Neuronal stem cell (in vitro differentiated cells): ENCODE measurements around the gene PRR33.
A peak's percentile ranks its signal among the peaks of the same experiment; 100 is the strongest.

Experiments
- DNase-seq: peaks from one replicate; pipeline ENCODE4 v3.0.0-alpha.2; 2013; ENCODE audit warnings: low spot score
- H2AFZ ChIP-seq: one replicate; pipeline ENCODE4 v1.6.1; 2013; ENCODE audit warnings: mild to moderate bottlenecking, low read length, inconsistent platforms
- H2AK5ac ChIP-seq: 2 replicates; pipeline ENCODE4 v1.6.1; 2013; ENCODE audit warnings: low read depth, mild to moderate bottlenecking, inconsistent platforms, low read length, moderate library complexity, mixed read lengths
- H2BK120ac ChIP-seq: 2 replicates; pipeline ENCODE4 v1.6.1; 2013; ENCODE audit warnings: low read depth, mild to moderate bottlenecking, inconsistent platforms, low read length, moderate library complexity, mixed read lengths
- H2BK12ac ChIP-seq: one replicate; pipeline ENCODE4 v1.6.1; 2013; ENCODE audit warnings: low read length, inconsistent platforms
- H2BK15ac ChIP-seq: 2 replicates; pipeline ENCODE4 v1.6.1; 2013; ENCODE audit warnings: mild to moderate bottlenecking, low read length, inconsistent platforms, mixed read lengths
- H2BK5ac ChIP-seq: one replicate; pipeline ENCODE4 v1.6.1; 2013; ENCODE audit warnings: inconsistent platforms, mild to moderate bottlenecking, low read length, moderate library complexity
- H3K14ac ChIP-seq: one replicate; pipeline ENCODE4 v1.6.1; 2013; ENCODE audit warnings: low read length, inconsistent platforms
- H3K18ac ChIP-seq: 2 replicates; pipeline ENCODE4 v1.6.1; 2013; ENCODE audit warnings: low read length, inconsistent platforms
- H3K23ac ChIP-seq: 2 replicates; pipeline ENCODE4 v1.6.1; 2013; ENCODE audit warnings: low read depth, mild to moderate bottlenecking, mixed read lengths, low read length, inconsistent platforms; ENCODE audit not compliant: poor library complexity
- H3K27ac ChIP-seq: replicated peaks from 3 replicates; pipeline ENCODE4 v1.5.1; 2013; ENCODE audit warnings: low read length, inconsistent platforms
- H3K27me3 ChIP-seq, 3 experiments: 2 replicates each; pipeline ENCODE4 v1.6.1; 2013; ENCODE audit warnings: low read length in 3 of 3, mild to moderate bottlenecking in 2 of 3, inconsistent platforms in 1 of 3, low read depth in 1 of 3, mixed read lengths in 1 of 3, moderate library complexity in 1 of 3; ENCODE audit not compliant: control insufficient read depth in 3 of 3, insufficient read depth in 3 of 3
- H3K36me3 ChIP-seq, 2 donors: replicated peaks in 1 of 2; 2 replicates each; pipeline ENCODE4 v1.6.1; 2013; ENCODE audit warnings: low read length in 2 of 2; ENCODE audit not compliant: control insufficient read depth in 2 of 2, insufficient read depth in 2 of 2
- H3K4ac ChIP-seq: 2 replicates; pipeline ENCODE4 v1.6.1; 2013; ENCODE audit warnings: inconsistent platforms, mild to moderate bottlenecking, low read length, moderate library complexity
- H3K4me1 ChIP-seq, 2 donors: 1 replicate in 1 of 2; 2 replicates in 1 of 2; pipeline ENCODE4 v1.6.1; 2013; ENCODE audit warnings: low read length in 2 of 2, low read depth in 1 of 2; ENCODE audit not compliant: control insufficient read depth in 2 of 2, insufficient read depth in 1 of 2
- H3K4me2 ChIP-seq: one replicate; pipeline ENCODE4 v1.6.1; 2013; ENCODE audit warnings: mild to moderate bottlenecking, low read length, inconsistent platforms; ENCODE audit not compliant: insufficient read depth, poor library complexity, severe bottlenecking
- H3K4me3 ChIP-seq, 2 donors: 2 replicates each; pipeline ENCODE4 v1.5.1; 2013; ENCODE audit warnings: low read length in 2 of 2, mild to moderate bottlenecking in 2 of 2, inconsistent platforms in 1 of 2, moderate library complexity in 1 of 2
- H3K79me1 ChIP-seq: one replicate; pipeline ENCODE4 v1.6.1; 2013; ENCODE audit warnings: low read depth, mild to moderate bottlenecking, inconsistent platforms, low read length, moderate library complexity
- H3K9ac ChIP-seq: one replicate; pipeline ENCODE4 v1.6.1; 2013; ENCODE audit warnings: mild to moderate bottlenecking, low read depth, low read length, inconsistent platforms; ENCODE audit not compliant: poor library complexity
- H3K9me3 ChIP-seq, 2 donors: replicated peaks in 1 of 2; 2 replicates each; pipeline versions ENCODE3 to v1.6.1; 2013; ENCODE audit warnings: low read length in 2 of 2, mild to moderate bottlenecking in 2 of 2, inconsistent platforms in 1 of 2, low read depth in 1 of 2, mixed read lengths in 1 of 2, moderate library complexity in 1 of 2; ENCODE audit not compliant: control insufficient read depth in 2 of 2, insufficient read depth in 1 of 2
- H4K8ac ChIP-seq: one replicate; pipeline ENCODE4 v1.6.1; 2013; ENCODE audit warnings: low read depth, mild to moderate bottlenecking, inconsistent platforms, low read length, moderate library complexity
- H4K91ac ChIP-seq: one replicate; pipeline ENCODE4 v1.6.1; 2013; ENCODE audit warnings: low read length, low read depth, mild to moderate bottlenecking, inconsistent platforms; ENCODE audit not compliant: poor library complexity
- WGBS, 2 donors: extraction: QIAGEN DNeasy Blood & Tissue Kit; methylation state at CpG; one replicate each; pipeline ENCODE4 v1.1.7; 2013; ENCODE audit warnings: missing lambda C conversion rate in 2 of 2, mixed read lengths in 1 of 2; ENCODE audit not compliant: insufficient read length in 2 of 2, insufficient replicate concordance in 1 of 2; ENCODE audit errors: extremely low coverage in 2 of 2; 5-methylcytosine and 5-hydroxymethylcytosine counted together

The PRR33 gene

DNA sequence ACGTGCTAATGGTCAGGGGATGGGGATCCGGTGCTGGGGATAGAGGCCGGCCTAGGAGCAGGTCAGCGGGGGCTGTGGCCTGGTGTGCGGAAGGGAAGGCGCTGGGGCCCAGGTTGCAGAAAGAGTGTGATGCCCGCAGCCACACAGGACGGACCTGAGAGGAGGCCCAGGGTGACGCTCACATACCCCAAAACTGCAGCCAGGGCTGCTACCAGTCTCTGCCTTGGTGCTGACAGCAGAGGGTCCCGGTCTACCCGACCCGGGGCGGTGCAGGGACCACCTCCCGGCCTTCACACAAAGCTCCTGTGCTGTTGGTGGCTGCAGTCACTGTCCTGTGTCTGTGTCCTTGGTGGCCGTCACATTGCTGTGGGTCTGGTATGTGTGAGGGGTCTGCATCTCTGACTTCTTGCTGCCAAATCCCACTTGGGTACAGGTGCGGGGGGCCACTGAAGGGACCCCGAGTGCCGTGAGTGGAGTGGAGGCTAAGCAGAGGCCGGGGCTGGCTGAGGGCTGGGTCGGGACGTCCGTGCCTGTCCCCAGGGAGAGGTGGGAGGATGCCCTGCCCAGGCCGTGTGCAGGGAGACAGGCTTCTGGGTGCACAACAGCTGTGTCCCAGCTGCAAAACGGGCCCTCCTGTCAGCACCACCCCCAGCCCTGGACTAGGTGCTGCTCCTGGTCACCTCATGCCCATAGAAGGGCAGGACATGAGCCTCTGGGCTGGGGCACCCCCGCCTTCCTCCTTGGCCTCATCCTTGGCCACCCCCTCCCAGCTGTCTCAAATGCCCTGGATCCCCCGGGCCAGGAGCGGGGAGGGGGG, 37.4 kb downstream of the PRR33 start:
- H4K91ac ChIP-seq: no peak overlapping the region
- no peak for DNase-seq
- peak overlapping the region; percentile 65 for H2BK15ac ChIP-seq
- no peak overlapping the region for H2BK120ac ChIP-seq
- H3K4ac ChIP-seq: no peak overlapping the region
- peak overlapping the region; percentile 56 for H3K14ac ChIP-seq
- no peaks in the 10 kb centered on the region for H3K9me3 ChIP-seq
- peaks cover 1% of the 10 kb centered on the region for H3K79me1 ChIP-seq
- H4K8ac ChIP-seq: peak overlapping the region; percentile 92
- peaks cover 0 to 25% (median 0%) of the 10 kb centered on the region in 3 experiments for H3K27me3 ChIP-seq
- peaks cover 0 to 5% of the 10 kb centered on the region in 2 donors for H3K4me1 ChIP-seq
- peak overlapping the region; percentile 97 for H2BK12ac ChIP-seq
- no peak overlapping the region for H2BK5ac ChIP-seq
- peak overlapping the region; percentile 51 for H3K18ac ChIP-seq
- WGBS, 2 donors: no CpG with 5 or more reads among the region's 27 CpGs
- H3K36me3 ChIP-seq: no peaks in the 10 kb centered on the region
- H2AK5ac ChIP-seq: peak overlapping the region; percentile 75
- peak overlapping the region in 1 of 2 donors; percentile 32 for H3K4me3 ChIP-seq
- no peak overlapping the region for H3K4me2 ChIP-seq
- no peak overlapping the region for H3K27ac ChIP-seq
- no peak overlapping the region for H2AFZ ChIP-seq
- no peak overlapping the region for H3K9ac ChIP-seq
- H3K23ac ChIP-seq: peak overlapping the region; percentile 73

DNA sequence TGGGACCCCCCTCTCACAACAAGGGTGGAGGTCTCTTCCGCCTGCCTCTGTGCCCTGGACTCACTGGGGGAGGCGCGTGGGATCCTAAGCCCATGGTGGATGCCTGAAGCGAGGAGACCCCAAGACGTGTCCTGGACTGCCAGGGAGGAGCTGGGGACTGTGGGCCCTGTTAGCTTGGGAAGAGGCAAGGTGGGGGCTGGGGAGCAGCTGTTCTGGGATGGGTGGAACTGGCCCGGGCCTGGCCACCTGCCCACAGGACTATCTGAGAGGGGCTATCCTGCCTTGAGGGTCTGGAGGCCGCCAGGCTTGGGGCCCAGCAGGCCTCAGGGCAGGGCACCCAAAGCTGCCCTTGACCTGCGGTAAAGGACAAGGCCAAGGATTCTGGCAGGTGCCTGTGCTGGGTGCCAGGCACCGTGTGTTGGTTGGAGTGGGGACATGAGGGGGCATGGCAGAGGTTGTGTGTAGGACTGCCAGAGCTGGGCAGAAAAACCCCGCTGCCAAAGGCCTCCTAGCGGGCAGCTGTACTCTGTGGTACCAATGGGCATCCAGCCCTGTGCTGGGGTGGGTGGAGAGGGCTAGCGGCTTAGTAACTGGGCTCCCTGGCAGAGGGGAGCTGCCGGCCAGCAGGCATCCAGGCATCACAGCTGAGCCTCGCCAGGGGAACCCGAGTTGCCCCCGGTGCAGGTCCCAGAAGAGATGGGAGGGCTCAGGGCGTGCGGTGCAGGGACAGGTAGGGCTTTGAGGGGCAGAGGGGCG, 38.1 kb downstream of the PRR33 start:
- Histone ChIP-seq H3K4me2 (no peak overlapping the region), H2AK5ac (peak overlapping the region; percentile 75), H3K79me1 (peaks cover 1% of the 10 kb centered on the region), H3K9ac (peak overlapping the region; percentile 21), H2BK12ac (peak overlapping the region; percentile 97), H4K91ac (no peak overlapping the region), H2BK15ac (peak overlapping the region; percentile 58), H3K23ac (peak overlapping the region; percentile 73), H3K36me3 (no peaks in the 10 kb centered on the region), H2BK120ac (no peak overlapping the region), H4K8ac (no peak overlapping the region), H3K14ac (peak overlapping the region; percentile 56), H3K27me3 (peaks cover 0 to 30% (median 0%) of the 10 kb centered on the region in 3 experiments), H3K4ac (no peak overlapping the region), H2AFZ (no peak overlapping the region), H3K27ac (no peak overlapping the region), H3K4me1 (peaks cover 0 to under 1% of the 10 kb centered on the region in 2 donors), H3K9me3 (no peaks in the 10 kb centered on the region), H2BK5ac (peak overlapping the region; percentile 66), H3K4me3 (no peak overlapping the region), H3K18ac (peak overlapping the region; percentile 71)
- no CpG with 5 or more reads among the region's 19 CpGs for WGBS, 2 donors
- DNase-seq: no peak

DNA sequence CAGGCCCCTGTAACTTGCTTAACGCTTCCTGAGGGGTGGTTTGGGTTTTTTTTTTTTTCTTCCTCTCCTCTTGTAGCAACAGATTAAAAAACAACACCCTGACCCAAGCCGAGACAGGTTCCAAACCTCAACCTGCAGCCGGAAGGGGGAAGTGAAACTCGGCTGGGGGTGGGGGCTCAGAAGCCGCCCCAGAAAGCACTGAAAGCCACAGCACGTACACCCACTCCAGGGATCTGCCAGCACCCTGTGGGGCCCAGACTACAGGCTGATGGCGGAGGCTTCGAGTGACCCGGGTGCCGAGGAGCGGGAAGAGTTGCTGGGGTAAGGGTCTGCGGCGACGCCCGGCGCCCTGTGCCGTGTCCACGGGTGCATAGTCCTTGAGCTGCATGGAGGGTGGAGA, 38.8 kb downstream of the PRR33 start, which contains the start of gene LSP1:
TSS of gene LSP1 (plus strand) at position 208 of the 400 bp plus-strand sequence. CDS start at position 269, 61 bp downstream.
- Histone ChIP-seq H3K9me3 (no peaks in the 10 kb centered on the region), H3K4me3 (no peak within 1 kb of the TSS), H3K14ac (peak within 1 kb of the TSS; percentile 21), H3K4me2 (no peak within 1 kb of the TSS), H3K79me1 (peaks cover 1% of the 10 kb centered on the region), H2AK5ac (peak within 1 kb of the TSS; percentile 79), H2AFZ (no peak within 1 kb of the TSS), H3K27me3 (peaks cover 0 to 32% (median 0%) of the 10 kb centered on the region in 3 experiments), H3K18ac (peak within 1 kb of the TSS; percentile 71), H2BK12ac (peak within 1 kb of the TSS; percentile 97), H3K4me1 (no peaks in the 10 kb centered on the region), H3K4ac (no peak within 1 kb of the TSS), H4K8ac (no peak within 1 kb of the TSS), H2BK15ac (peak within 1 kb of the TSS; percentile 83), H2BK120ac (no peak within 1 kb of the TSS), H3K9ac (peak within 1 kb of the TSS; percentile 21), H3K23ac (peak within 1 kb of the TSS; percentile 73), H2BK5ac (peak within 1 kb of the TSS; percentile 71), H3K27ac (no peak within 1 kb of the TSS), H4K91ac (no peak within 1 kb of the TSS), H3K36me3 (no peaks in the 10 kb centered on the region)
- WGBS, 2 donors: no CpG with 5 or more reads among the region's 18 CpGs
- no peak for DNase-seq
